Measurements from ENCODE around the gene GAK.
A peak's percentile ranks its signal among the peaks of the same experiment; 100 is the strongest.
"Not testable (repeated sequence)": the region's sequence is repeated elsewhere in the genome, so short reads cannot be mapped to it uniquely, and the experiment has no call there.

Gene GAK

DNA sequence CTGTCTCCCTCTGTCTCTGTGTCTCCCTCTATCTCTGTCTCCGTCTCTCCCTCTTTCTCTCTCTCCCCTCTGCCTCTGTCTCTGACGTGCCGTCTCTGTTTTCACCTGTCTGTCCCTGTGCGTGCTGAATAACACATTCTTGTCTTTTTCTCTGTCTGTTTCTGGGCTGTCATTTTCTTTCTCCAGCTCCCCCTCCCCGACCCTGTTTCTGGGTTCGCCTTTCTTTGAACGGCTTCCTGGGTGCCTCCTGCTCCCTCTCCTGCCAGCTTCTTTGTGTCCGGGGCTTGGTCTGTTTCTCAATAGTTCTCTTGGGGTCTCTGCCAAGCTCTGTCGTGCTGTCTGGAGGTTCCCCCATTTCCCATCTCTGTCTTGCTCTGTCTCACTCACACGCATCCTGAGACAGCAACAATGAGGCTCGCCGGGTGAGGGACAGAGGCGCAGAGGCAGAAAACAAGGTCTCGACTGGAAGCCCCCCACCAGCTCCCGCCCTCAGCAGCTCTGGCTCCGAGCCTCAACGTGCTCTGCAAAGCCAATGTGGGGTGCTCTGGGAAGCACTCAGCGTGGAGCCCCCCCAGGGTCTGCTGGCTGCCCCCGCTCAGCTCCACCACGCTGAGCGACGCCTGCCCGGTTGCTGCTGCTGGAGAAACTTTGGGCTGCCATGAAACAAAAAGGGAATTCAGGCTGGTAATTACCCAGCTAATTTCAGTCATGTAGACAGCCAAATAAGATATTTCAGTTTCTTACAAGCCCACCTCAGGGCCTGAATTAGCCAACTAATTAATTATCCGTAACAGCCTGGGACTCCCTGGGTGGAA, 109.5 kb downstream of the GAK start:
- no peak overlapping the region for H3K27ac Mint-ChIP-seq
- no peak overlapping the region for H3K4me3 Mint-ChIP-seq
- H3K36me3 Mint-ChIP-seq (ENCODE audit: low read depth), result no peaks in the 10 kb centered on the region

DNA sequence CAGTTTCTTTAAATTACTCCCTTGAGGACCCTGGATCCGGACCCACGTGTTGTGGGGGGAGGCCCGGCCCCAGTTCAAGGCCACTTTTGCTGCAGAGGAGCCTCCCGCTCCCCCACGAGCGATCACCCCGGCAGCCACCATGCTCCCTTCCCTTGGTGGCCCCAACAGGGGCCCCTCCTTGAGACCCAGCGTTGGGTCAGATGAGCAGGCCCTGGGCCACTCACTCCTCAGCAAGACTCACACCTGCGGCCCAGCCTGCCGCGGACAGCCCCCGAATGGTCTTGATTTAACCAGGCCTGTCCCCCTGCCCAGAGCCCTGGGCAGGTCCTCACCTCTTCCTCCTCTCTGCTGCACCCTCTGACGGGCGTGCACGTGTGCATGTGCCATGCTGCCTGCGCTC, 110.5 kb downstream of the GAK start:
- H3K27me3 Mint-ChIP-seq, result peaks cover 37% of the 10 kb centered on the region
- no peak overlapping the region for H3K27ac Mint-ChIP-seq
- H3K4me3 Mint-ChIP-seq, result no peak overlapping the region
- H3K4me1 Mint-ChIP-seq (ENCODE audit: low read depth), result no peaks in the 10 kb centered on the region
- H3K9me3 Mint-ChIP-seq, result no peaks in the 10 kb centered on the region
- H3K36me3 Mint-ChIP-seq (ENCODE audit: low read depth), result no peaks in the 10 kb centered on the region

More for the DNA sequence above, 109.5 kb downstream of the GAK start:
- no peaks in the 10 kb centered on the region for H3K4me1 Mint-ChIP-seq (ENCODE audit: low read depth)
- no peaks in the 10 kb centered on the region for H3K9me3 Mint-ChIP-seq
- peaks cover 35% of the 10 kb centered on the region for H3K27me3 Mint-ChIP-seq

DNA sequence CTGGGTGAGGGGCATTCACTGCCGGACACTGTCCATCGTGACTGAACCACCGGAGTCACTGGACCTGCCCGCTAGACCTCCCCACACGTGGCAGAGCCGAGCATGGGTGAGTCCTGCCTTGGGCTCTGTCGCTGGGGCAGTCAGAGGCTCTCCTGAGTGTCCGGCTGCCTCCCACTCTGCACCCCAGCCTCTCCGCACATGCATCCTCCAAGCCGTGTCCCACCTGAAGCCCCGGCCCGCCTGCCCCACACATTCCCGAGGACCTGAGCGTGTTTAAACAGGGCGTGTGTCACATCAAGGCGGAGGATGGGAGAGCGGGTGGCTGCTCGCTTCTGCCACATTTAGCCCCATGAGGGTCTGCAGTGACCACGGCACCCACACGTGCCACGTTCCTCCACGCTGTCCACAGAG, 110.9 kb downstream of the GAK start:
- Mint-ChIP-seq H3K4me1 (ENCODE audit: low read depth) (no peaks in the 10 kb centered on the region), H3K27ac (no peak overlapping the region), H3K27me3 (peaks cover 39% of the 10 kb centered on the region), H3K36me3 (ENCODE audit: low read depth) (no peaks in the 10 kb centered on the region), H3K4me3 (no peak overlapping the region), H3K9me3 (no peaks in the 10 kb centered on the region)

DNA sequence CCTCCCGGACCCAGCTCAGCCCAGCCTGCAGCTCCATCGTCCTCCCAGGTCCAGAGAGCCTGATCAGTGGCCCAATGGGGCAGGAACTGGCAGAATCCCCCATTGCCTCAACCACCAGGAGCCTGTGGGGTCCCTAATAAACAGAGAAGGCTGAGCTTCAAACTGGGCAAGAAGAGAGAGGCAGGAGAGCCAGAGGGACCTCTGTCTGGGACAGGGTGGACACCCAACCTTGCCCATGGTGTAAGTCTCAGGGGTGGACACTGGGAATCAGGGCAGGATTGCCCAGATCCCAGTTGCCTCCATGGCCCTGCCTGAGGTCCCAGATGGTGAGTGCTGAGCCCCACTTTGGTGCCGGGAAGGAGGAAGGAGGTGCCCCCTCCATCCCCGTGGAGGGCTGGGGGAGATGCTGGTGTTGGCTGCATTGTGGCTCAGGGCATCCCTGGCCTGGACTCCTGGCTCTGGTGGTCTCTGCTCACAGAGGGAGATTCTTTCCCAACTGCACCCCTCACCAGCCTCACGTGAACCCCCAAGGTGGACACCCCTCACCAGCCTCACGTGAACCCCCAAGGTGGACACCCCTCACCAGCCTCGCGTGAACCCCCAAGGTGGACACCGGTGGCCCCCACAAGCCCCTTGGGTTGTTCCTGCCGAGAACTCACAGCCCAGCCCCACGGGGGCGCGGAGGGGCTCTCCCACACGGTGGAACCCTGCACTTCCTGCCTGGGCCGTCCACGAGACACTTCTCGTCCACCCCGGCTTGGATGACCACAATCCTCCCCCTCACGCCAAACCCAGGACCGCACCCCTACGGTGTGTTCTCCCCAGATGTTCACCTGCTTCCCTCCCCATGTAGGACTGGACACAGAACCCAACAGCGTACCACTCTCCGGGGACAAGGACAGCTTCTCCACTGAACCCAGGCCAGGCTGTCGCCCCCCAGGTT, 111.6 kb downstream of the GAK start:
- H3K9me3 Mint-ChIP-seq, result no peaks in the 10 kb centered on the region
- H3K4me1 Mint-ChIP-seq (ENCODE audit: low read depth), result no peaks in the 10 kb centered on the region
- peaks cover 45% of the 10 kb centered on the region for H3K27me3 Mint-ChIP-seq
- no peak overlapping the region for H3K27ac Mint-ChIP-seq
- no peak overlapping the region for H3K4me3 Mint-ChIP-seq
- H3K36me3 Mint-ChIP-seq (ENCODE audit: low read depth), result no peaks in the 10 kb centered on the region

DNA sequence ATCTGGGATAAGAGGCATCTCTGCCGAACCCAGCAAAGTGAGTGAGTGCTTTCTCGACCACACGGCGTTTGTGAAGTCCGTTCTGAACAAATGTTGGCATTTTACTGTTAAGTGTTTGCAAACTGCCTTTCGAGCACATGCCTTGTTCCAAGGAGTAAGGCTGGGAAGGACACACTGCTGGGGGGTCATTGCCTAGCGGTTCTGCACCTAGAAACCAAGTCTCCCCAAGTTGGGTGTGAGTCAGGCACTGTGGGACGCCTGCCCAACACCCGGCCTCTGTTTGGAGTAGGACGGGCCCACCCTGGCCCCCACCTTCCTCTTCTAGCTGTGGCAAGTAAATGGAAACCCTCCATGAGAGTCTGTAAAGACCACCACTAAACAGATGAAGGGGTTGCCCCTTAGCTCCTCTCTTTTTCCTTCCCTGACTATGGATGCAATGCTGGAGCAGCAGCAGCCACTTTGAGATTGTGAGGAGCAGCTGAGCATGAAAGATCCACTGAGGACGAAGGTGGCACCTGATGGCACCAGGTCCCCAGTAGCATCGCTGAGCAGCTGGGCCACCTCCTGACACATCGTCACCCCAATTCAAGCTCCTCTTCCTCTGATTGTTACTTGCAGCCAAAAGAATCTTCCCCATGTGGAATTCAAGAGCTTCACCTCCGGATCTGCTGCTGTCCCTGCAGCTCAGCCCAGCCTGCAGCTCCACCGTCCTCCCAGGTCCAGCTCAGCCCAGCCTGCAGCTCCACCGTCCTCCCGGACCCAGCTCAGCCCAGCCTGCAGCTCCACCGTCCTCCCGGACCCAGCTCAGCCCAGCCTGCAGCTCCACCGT, 112.5 kb downstream of the GAK start:
- Mint-ChIP-seq H3K4me3 (no peak overlapping the region), H3K36me3 (ENCODE audit: low read depth) (no peaks in the 10 kb centered on the region), H3K27me3 (peaks cover 50% of the 10 kb centered on the region), H3K4me1 (ENCODE audit: low read depth) (no peaks in the 10 kb centered on the region), H3K27ac (no peak overlapping the region), H3K9me3 (no peaks in the 10 kb centered on the region)

DNA sequence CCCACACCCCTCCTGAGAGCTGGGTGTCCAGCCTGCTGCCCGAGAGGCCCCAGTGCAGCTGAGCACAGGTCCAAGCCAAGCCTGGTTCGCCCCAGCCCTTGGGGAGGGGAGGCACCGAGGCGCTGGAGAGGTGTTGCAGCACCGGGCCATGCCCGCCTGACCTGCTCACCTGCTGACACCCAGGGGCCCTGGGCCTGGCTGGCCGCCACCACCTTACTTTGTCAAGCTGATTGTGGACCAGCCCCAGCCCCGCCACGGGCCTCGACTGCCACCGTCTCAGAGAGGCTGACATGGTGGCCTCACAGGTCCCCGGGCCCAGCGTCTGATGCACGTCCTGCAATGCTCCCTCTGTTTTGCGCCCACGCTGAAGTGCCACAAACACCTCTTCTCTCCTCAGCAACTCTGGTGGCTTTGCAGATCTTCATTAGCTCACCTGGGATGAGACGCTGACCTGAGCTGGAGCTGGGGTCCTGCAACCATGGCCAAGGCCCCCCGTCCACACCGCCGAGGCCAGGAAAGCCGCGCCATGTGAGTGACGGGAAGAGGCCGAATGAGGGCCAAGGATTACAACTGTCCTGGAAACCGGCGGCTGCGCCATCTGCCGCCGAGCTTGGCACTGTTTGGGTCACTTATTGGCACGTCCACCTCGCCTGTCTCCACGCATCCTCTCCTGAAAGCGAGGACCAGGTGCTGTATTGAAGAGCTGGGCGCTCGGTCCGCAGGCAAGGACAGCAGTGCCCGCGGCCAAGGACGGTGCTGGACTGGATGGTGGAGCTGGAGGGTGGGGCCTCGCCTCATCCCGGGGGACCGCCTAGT, 113.8 kb downstream of the GAK start:
- Mint-ChIP-seq H3K4me1 (ENCODE audit: low read depth) (no peaks in the 10 kb centered on the region), H3K36me3 (ENCODE audit: low read depth) (no peaks in the 10 kb centered on the region), H3K27ac (no peak overlapping the region), H3K4me3 (no peak overlapping the region), H3K9me3 (no peaks in the 10 kb centered on the region), H3K27me3 (peaks cover 52% of the 10 kb centered on the region)

DNA sequence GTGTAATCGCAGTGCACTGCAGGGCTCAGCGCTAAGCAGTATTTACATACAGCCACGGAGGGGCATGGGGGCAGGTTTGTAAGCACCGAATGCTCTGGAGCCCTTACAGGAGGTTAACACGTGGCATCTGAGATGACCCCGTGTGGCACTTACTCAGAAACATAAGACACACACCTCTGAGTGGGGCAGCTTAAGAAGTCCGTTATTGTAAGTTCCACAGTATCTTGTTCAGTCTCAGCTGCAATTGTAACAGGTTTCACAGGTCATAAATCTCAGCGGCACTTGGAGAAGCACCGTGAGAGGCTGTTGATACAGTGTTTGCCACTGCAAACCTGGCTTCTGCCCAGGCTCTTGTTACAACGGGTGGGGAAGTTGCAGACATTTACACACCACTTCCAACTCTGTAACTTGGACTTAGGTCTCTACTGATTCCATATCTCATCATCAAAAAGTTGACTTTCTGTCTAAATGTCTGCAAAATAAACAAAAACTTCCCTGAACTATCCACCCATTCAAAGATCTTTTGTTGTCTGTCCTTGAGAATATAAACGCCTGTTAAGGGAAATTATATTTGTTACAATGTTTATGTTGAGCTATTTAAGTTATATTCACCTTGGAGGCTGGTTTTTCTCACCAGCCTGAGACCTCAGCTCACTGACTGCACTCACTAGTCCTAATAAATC, 116.5 kb downstream of the GAK start:
- Mint-ChIP-seq H3K36me3 (ENCODE audit: low read depth) (no peaks in the 10 kb centered on the region), H3K4me1 (ENCODE audit: low read depth) (no peaks in the 10 kb centered on the region), H3K4me3 (no peak overlapping the region), H3K9me3 (no peaks in the 10 kb centered on the region), H3K27ac (no peak overlapping the region), H3K27me3 (peaks cover 58% of the 10 kb centered on the region)

DNA sequence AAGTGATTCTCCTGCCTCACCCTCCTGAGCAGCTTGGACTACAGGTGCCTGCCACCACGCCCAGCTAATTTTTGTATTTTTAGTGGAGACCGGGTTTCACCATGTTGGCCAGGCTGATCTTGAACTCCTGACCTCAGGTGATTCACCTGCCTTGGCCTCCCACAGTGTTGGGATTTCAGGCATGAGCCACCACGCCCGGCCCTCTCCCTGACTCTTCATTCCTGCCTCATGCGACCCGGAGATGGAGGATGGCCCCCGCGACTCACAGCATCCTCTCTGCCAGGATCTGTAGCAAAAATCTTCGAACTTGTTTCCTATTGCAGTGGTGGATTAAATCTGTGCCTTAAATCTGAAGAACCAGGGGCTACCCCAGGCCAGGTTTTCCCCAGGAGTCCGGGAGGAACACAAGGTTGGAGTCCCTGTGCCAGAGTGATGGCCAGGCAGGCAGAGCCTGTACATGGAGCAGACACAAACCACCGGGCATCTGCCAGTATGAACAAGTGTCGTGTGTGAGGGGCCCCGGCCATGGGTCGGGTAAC, 117.7 kb downstream of the GAK start:
- peaks cover 55% of the 10 kb centered on the region for H3K27me3 Mint-ChIP-seq
- H3K4me1 Mint-ChIP-seq (ENCODE audit: low read depth), result no peaks in the 10 kb centered on the region
- H3K27ac Mint-ChIP-seq, result no peak overlapping the region
- H3K4me3 Mint-ChIP-seq, result no peak overlapping the region
- H3K9me3 Mint-ChIP-seq, result no peaks in the 10 kb centered on the region
- H3K36me3 Mint-ChIP-seq (ENCODE audit: low read depth), result no peaks in the 10 kb centered on the region

DNA sequence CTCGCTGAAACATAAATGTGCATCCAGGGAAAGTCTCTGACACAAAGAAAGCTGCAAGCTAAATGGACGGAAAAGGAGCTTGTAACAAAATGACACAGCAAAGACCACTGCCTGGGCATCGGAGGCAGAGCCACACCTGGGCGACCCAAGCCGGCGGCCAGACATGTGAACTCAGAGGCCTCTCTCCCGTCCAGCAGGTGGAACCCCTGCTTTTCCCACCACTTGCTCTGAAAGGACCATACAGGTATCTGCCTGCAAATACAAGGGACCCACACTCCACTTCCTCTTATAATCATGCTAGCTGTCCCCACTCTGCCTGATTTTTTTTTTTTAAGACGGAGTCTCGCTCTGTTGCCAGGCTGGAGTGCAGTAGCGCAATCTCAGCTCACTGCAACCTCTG, 118.2 kb downstream of the GAK start:
- no peak overlapping the region for H3K27ac Mint-ChIP-seq
- no peaks in the 10 kb centered on the region for H3K36me3 Mint-ChIP-seq (ENCODE audit: low read depth)
- no peak overlapping the region for H3K4me3 Mint-ChIP-seq
- peaks cover 54% of the 10 kb centered on the region for H3K27me3 Mint-ChIP-seq
- no peaks in the 10 kb centered on the region for H3K9me3 Mint-ChIP-seq
- H3K4me1 Mint-ChIP-seq (ENCODE audit: low read depth), result no peaks in the 10 kb centered on the region

DNA sequence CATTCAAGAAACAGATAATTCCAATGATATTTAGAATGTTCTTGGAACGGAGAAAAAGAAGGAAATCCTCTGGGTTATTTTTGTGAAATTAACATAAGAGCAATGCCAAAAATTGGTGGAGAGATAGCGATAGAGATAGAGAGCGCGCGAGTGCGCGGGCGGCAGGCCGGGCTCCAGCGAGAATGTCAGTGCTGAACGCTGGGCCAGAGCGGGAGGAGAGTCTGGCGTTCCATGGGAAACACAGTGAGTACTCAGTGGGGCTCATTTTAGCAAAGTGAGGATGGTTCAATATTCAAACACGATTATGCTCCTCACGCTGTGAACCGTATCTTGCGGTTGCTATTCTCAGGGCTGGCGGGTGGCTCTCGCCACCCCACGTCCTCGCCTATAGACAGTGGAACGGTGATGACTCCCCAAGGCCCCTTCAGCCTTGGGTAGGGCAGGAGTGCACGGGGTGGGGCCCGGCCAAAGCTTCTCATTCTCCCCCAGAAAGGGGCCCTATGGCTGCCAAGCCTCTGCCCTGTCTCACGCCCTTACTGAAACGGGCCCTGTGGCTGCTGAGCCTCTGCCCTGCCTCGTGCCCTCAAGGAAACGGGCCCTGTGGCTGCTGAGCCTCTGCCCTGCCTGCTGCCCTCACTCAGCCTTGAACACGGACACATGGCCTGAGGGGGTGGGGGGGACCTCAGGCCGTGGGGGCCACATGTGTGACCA, 123.1 kb downstream of the GAK start:
- H3K27me3 Mint-ChIP-seq, result peaks cover 36% of the 10 kb centered on the region
- no peaks in the 10 kb centered on the region for H3K36me3 Mint-ChIP-seq (ENCODE audit: low read depth)
- H3K9me3 Mint-ChIP-seq, result no peaks in the 10 kb centered on the region
- H3K4me1 Mint-ChIP-seq (ENCODE audit: low read depth), result no peaks in the 10 kb centered on the region
- no peak overlapping the region for H3K27ac Mint-ChIP-seq
- no peak overlapping the region for H3K4me3 Mint-ChIP-seq

DNA sequence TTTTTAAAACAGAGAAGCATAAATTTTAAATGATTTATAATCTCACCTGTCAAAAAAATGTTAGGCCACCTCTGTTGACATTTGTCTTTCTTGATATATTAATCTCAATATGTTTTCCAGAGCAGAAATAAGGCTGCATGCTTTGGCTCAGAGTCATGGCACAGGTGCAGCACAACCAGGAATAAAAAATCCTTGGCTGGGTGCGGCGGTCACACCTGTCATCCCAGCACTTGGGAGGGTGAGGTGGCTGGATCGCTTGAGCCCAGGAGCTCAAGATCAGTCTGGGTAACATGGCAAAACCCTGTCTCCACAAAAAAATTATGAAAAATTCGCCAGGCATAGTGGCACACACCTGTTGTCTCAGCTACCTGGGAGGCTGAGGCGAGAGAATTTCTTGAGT, 124.3 kb downstream of the GAK start:
- no peaks in the 10 kb centered on the region for H3K4me1 Mint-ChIP-seq (ENCODE audit: low read depth)
- no peak overlapping the region for H3K27ac Mint-ChIP-seq
- H3K36me3 Mint-ChIP-seq (ENCODE audit: low read depth), result no peaks in the 10 kb centered on the region
- H3K27me3 Mint-ChIP-seq, result peaks cover 26% of the 10 kb centered on the region
- no peaks in the 10 kb centered on the region for H3K9me3 Mint-ChIP-seq
- H3K4me3 Mint-ChIP-seq, result no peak overlapping the region

DNA sequence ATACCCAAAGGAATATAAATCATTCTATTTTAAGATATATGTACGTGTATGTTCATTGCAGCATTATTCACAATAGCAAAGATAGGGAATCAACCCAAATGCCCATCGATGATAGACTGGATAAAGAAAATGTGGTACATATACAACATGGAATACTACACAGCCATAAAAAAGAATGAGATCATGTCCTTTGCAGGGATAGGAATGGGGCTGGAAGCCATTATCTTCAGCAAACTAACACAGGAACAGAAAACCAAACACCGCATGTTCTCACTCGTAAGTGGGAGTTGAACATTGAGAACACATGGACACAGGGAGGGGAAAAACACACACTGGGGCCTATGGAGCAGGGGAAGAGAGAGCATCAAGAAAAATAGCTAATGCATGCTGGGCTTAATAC, 125.1 kb downstream of the GAK start:
- H3K36me3 Mint-ChIP-seq (ENCODE audit: low read depth); H3K9me3 Mint-ChIP-seq; H3K4me3 Mint-ChIP-seq; H3K4me1 Mint-ChIP-seq (ENCODE audit: low read depth): not testable (repeated sequence)
- Mint-ChIP-seq H3K27me3 (peaks cover 20% of the 10 kb centered on the region), H3K27ac (peak overlapping the region; percentile 41)

DNA sequence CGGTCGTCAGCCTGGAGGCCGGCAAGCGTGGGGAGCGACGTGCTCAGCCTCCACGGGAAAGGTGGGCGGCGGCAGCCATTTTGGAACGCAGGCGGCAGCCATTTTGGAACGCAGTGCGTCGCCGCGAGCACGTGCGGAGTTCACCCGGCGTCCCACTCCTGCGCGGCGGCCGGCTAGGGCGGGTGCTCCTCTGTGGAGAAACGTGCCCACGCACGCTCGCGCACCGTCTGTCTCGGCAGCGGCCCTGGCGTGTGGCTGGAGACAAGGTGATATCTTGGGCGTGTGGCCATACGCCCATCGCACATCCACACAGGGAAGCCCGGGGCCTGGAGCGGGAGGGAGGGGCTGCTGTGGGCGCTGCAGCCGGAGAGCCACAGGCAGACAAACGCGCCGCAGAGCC, 127.3 kb downstream of the GAK start:
- H3K9me3 Mint-ChIP-seq, result no peaks in the 10 kb centered on the region
- H3K27me3 Mint-ChIP-seq, result peaks cover 10% of the 10 kb centered on the region
- H3K36me3 Mint-ChIP-seq (ENCODE audit: low read depth), result no peaks in the 10 kb centered on the region
- H3K4me3 Mint-ChIP-seq, result no peak overlapping the region
- H3K27ac Mint-ChIP-seq, result no peak overlapping the region
- H3K4me1 Mint-ChIP-seq (ENCODE audit: low read depth), result peaks cover 4% of the 10 kb centered on the region

Measured in stimulated activated naive CD8-positive, alpha-beta T cell treated with anti-CD3 and anti-CD28 coated beads, Interleukin-15, Interleukin-2, amounts not matched to agents 100 ng/mL and 50 ng/mL, for 24 hours (primary cell).